GM19099 (cell line): Measurements from ENCODE around the gene CDHR1.

Experiments used
- POLR2A ChIP-seq: IDR thresholded peaks from 3 replicates; pipeline ENCODE4 v1.6.1; 2011; ENCODE audit warnings: low read depth; ENCODE audit not compliant: insufficient read length; ENCODE audit errors: extremely low read depth

The CDHR1 gene

GRCh38 chr10:84195044-84195830, 900 bp downstream of the CDHR1 start:
- TF ChIP-seq POLR2A, result no peak

- no peak for TF ChIP-seq POLR2A
Observed at GRCh38 chr10:84196083-84196482, 1.7 kb downstream of the CDHR1 start.

DNA sequence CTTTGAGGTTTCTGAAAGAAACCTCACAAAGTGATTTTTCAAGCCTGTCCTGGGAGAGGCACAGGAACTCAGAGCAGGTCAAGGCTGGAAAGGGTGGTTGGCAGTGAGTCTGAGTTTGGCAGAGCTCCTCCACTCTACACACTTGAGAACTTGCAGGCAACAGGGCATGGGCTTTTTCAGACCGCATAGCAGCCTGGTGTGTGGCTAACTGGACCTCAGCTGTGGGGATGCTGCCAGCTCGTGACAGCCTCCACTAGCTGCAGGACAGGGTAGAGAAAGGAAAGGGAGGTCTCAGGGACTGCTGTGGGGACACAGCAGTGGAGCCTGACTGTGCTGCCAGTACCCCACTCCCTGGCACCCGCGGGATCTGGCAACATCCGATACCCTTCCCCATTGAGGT, 2.6 kb downstream of the CDHR1 start:
- TF ChIP-seq POLR2A, result no peak

GRCh38 chr10:84197643-84198042, 3.3 kb downstream of the CDHR1 start:
- TF ChIP-seq POLR2A, result no peak

DNA sequence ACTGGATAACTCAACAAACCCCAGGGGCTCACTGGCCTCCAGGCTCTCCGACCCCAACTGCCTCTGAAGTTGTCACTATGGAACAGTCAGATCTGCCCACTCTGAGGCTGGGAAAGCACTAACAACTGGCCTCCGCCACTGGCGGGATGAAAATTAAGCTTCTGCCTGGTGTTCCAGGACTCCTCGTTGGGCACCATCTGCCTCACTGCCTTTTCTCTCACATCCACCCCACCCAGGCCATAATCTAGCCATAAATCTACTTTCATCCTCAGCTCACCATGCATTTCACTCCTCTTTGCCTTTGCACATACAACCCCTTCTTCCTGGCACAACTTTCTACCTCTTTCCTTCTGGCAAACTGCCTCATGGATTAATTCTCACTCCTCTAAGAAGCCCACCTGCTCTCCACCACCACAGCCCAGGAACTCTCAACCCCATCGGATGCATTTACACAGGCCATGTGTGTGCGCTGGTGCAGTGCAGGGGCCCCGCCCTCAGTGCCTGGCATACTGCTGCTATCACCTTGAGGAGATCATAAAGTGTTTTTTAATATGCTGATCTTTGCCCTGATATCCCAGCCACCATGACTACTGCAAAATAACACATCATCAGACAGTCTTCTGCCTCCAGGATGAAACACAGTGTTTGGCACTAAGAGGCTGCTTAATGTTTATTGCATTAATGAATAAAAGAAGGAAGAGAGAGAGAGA, 4.0 kb downstream of the CDHR1 start:
- TF ChIP-seq POLR2A, result no peak

DNA sequence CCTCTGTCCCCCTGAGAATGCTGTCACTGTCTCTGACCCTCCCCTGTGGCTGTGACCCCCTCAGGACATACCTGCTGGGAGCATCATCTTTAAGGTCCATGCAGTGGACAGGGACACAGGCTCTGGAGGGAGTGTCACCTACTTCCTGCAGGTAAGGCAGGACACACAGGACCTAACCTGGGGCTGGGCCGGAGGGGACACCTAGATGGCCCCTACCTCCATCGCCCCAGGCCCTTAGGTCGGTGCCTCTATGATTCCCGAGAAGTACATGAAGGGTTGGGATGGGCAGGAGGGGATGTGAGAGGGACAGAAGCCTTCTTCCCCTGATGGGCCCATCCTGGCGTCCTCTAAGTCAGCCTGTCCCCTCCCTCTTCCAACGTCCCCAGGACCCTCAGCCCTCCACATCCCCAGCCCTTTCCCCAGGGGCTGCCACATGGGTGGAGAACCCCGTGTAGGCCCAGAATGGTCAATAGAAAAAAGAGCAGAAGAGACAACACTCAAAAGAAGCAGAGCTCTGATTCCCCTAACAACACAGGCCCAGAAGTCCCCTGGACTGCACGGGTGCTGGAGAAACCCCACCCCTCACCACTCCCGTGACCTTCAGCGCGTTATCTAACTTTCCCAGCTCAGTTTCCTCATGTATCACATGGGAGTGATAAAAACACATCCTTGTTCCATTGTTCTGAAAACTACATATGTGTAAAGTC, 6.4 kb downstream of the CDHR1 start:
- no peak for TF ChIP-seq POLR2A

- TF ChIP-seq POLR2A, result no peak
Observed at GRCh38 chr10:84201244-84201606, 6.9 kb downstream of the CDHR1 start.

- TF ChIP-seq POLR2A, result no peak
Observed at GRCh38 chr10:84201682-84202081, 7.3 kb downstream of the CDHR1 start.

DNA sequence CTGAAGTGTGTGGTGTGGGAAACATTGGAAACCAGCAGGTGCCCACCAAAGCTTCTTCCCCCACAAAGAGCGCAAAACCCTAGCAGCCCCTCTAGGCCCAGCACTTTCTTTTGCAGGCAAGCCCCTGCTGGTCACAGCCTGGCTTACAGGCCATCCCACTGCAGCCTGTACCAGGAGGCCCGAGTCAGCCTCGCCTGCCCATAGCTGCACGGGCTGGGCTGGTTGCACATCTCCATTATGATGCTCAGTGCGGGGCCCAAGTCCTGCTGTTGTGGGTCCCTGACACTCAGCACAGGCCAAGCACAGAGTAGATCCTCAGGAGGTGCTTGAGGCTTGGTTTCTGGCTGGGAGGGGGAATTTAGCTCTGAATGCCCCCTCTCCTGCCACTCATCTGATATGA, 8.0 kb downstream of the CDHR1 start:
- no peak for TF ChIP-seq POLR2A

DNA sequence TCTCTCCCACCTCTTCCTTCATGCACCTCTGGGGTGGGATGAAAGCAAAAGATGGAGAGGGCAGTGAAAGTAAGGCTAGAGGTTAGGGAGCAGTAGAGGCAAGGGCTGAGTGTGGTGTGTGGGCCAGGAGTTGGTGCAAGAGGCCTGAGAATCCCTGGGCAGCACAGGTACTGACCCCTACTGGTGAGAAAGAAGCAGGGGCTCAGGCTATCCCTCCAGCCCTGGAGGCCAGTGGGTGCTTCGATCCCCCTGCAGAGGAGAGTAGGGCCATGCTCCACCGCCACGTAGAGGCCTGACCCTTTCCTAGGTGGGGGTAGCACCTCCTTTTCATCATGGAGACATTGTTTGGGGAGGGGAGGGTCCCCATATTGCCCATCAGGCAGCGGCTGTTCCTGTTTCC, 9.8 kb downstream of the CDHR1 start:
- TF ChIP-seq POLR2A, result no peak

GRCh38 chr10:84204610-84205009, 10.3 kb downstream of the CDHR1 start:
- no peak for TF ChIP-seq POLR2A

- no peak for TF ChIP-seq POLR2A
Observed at GRCh38 chr10:84205049-84205852, 10.9 kb downstream of the CDHR1 start.

DNA sequence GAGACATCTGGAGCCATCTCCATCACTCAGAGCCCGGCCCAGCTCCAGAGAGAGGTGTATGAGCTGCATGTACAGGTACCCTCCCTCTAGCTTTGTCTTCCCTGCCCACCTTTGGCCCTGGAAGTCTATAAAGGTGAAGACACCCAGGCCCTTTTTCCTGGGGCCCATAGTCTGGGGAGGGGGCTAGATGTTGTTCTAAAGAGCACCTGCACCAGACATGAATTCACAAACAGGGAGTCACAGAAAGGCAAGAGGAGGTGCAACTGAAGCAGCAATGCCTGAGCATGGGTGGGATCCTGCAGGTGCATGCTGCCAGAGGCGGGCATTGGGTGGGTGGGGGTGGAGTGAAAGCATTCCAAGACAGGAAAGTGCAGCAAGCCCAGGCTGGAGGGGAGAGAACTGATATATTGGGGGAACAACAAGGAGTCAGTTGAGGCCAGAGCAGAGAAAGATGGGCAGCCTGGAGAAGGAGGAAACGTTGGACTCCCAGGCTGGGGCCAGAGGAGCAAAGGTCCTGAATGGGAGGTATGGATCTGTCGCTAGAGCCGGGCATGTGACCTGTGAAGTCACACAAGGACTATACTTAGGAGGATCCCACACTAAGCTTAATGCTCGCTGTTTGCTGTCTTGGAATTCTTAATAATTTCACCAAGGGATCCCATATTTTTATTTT, 11.7 kb downstream of the CDHR1 start:
- TF ChIP-seq POLR2A, result no peak

DNA sequence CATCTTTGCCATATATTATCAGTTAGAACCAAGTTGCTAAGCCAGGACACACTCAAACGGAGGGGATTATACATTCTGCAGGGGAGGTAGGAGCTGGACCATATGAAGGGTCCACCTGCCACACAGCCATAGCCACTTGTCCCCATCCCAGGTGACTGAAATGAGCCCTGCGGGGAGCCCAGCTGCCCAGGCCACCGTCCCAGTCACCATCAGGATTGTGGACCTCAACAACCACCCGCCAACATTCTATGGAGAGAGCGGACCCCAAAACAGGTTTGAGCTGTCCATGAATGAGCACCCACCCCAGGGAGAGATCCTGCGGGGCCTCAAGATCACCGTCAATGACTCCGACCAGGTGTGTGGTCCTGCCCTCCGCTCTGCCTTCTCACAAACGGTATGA, 13.7 kb downstream of the CDHR1 start:
- TF ChIP-seq POLR2A, result no peak
